DMS 273 (cell line): ENCODE measurements around the gene TRMT11.
"Not testable (repeated sequence)": the region's sequence is repeated elsewhere in the genome, so short reads cannot be mapped to it uniquely, and the experiment has no call there.

ENCODE experiments used
- DNase-seq: peaks from one replicate; lab custom pipeline; 2025; ENCODE audit not compliant: unreplicated experiment; lab: John Stamatoyannopoulos, UW

TRMT11 gene

DNA sequence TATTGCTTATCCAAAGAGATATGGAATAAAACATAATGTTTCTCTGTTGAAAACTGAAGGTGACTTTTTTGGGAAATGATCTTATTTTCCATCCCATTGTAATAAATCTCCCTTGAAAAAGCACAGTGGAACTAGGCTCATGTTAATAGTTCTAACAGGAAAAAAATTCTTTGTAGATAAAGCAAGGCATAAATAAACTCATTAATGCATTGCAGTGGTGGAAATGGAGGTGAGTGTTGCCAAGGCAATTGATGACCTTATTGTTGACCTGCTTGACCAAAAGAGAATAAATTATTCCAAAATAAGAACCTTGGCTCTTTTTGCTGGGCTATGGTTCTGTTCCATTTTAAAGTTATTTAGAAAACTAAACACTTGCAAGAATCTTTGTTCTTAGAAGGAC lies 55.2 kb downstream of the TRMT11 start:
- DNase-seq = no peak

DNA sequence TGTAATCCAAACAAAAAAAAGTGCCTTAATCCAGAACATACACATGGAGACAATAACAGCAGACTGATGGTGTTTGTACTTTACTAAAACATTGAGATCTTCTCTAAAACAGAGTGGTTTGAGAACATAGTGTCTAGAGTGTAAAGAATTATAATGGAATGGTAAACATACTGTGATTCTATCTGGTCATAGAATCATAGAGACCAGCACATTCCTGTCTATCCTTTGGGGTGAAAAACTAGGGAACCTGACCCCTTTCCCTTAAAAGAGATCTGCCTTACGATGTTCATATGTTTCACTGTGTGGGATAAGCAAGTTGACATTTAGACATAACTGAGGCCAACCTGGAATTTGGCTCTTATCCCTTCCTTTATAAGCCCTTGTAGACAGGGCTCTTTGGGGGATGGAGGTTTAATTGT lies 55.7 kb downstream of the TRMT11 start:
- no peak for DNase-seq

DNA sequence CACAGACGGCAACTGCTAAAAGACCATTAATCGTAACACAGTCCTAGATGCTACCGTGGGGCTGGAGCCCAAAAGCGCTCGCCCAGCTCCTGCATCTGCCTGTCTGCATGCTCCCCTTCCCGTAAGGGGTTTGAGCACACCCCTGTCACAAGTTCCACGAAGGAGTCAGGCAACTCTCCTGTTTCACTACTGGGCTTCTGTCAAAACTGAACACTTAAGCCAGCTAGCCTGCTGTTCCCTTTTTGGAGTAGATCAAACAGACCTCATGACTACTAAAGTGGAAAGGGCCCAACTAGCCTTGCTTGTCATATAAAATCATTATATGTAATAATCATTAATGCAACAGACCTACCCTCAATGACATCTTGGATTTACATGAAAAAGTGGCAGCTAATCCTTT lies 61.3 kb downstream of the TRMT11 start:
- DNase-seq = no peak

DNA sequence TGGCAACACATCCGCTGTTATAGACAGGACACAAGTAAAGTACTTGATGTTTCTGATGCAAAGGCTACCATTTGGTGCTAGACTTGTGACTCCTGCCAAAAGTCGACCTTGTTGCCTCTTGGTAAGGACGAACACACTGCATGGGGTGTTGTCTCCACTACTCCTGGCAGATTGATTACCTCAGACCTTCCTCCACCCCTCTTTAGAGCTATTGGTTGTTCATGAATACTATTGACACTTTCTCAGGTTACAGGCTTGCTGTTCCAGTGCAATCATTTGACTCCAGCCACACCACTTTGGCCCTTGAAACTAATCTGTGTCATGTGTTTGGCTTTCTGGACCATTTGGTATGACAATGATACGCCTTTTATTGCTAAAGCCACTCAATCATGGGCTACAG lies 62.3 kb downstream of the TRMT11 start:
- no peak for DNase-seq

DNA sequence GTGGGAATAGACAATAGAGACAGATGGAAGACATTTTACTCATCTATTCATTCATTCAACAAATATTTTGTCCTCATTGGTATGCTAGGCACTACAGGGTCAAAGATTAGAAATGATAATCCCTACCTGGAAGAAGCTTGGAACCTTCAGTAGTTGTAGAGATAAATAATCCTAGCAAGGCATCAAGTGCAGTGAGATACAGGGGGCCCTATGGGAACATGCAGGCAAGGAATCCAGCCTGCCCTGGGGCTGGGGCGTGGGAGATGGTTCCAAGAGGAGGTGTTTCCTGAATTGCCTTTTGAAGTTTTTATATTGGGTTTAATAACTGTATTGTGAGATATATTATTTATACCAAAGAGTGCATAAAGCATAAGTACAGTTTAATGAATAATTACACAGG lies 64.5 kb downstream of the TRMT11 start:
- no peak for DNase-seq

DNA sequence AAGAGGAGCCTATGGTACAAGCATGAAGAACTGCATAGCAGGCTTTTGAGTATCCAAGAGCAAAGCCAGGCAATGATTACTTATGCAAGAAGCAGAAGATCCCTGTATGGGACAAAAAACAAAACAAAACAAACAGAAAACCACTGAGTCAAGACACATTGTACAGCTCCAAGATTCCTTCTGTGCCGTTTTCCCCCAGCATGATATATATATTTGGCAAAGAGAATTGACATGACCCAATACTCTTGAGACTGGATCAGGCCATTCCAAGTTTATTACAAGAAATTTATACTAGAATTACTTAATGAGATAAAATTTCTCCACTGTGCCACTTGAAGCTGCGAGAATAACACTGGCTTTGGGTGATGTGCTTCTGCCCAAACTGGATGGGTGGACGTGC lies 65.5 kb downstream of the TRMT11 start:
- DNase-seq = no peak

DNA sequence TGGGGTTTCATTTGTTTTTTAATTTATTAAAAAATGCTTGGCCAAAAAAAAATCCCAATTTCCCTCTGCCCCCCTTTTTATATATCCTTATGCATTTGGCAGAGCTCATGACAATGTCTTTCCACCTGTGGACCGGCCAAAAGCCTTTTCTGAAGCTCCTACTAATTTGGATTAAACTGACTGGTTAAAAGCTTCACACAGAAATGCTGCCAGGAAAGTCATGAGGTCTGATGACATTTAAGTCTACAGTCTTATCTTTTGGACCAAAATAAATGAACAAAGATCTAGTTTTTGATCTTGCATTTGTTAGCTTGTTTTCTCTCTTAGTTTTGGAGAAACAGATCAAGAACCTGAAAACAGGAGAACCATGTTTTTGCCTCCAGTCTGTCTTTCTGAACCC lies 66.1 kb downstream of the TRMT11 start:
- DNase-seq = no peak

DNA sequence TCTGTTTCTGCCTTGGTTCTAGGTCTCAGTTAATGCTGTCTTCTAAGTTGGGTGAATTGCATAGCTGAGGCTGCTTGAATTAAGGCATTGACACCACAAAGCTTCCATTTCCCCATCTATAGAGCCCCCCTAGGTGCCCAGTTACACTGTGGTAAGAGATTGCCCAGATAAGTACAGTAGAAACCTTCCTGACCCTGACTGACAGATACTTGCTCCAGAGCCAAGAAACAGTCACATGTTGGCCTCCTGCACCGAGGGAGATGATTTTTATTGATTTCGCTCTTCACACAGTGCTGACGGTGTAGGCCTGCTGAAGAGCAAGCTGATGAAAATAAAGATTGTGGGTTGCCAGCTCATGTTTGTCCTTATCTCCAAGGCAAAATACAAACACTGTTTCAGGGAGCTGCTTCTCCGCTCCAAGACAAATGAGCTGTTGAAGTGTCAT lies 67.9 kb downstream of the TRMT11 start:
- no peak for DNase-seq

DNA sequence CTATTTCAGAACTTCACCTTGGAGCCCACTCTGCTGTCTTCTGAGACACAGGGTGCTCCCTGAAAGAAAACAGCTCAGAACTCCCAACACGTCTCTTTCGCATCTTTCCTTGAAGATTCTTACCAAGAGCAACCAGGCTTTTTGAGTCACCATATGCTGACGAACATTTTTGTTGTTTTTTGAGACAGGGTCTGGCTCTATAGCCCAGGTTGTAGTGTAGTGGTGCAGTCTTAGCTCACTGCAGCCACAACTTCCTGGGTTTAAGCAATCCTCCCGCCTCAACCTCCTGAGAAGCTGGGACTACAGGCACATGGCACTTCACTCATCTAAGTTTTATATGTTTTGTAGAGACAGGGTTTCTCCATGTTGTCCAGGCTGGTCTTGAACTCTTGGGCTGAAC lies 68.5 kb downstream of the TRMT11 start:
- DNase-seq = no peak

DNA sequence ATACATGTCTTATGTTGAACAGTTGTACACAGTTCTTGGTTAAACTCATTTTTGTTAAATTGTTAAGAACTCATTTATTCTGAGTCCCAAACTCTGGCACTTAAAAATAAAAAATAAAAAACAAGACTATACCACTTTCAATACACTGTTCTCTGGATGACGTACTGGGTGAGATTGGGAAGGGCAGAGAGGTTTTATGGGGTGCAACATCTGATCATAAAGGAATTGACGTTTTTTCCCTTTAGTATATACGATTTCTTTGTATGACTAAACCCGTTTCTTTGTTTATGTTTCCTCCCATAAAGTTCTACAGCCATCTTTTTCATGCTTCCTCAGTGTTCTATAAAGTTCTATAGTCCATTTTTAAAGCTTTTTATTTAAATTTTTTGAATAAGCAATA lies 69.1 kb downstream of the TRMT11 start:
- no peak for DNase-seq

DNA sequence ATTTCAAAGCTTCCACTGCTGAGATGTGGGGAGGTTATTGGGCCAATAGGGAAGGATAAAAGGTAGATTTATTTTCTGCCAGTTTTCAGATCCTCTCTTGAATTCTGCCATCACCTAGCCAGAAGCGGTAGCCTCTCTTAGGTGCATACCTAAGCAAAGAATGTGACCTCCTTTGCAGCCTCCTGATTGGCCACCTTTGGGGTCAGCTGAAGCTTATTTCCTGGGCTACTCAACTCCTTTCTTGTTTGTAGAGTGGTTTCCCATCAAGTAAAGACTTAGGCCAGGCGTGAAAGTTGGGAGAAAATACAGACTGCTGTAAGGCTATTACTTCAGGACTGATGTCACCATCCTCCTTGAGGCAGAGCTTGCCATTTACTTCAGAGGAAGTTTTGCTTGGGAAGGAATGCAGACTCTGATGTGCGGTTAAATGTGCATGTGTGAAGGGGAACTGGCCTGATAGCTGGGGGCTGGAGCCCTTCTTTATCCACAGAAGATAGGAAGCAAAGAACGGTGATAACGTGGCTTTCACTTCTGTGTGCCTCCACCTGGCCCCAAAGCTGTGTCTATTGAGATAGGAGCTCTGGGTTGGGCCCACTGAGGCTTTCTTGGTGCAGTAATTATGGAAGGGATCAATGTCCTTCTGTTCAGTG lies 70.1 kb downstream of the TRMT11 start:
- DNase-seq = no peak

DNA sequence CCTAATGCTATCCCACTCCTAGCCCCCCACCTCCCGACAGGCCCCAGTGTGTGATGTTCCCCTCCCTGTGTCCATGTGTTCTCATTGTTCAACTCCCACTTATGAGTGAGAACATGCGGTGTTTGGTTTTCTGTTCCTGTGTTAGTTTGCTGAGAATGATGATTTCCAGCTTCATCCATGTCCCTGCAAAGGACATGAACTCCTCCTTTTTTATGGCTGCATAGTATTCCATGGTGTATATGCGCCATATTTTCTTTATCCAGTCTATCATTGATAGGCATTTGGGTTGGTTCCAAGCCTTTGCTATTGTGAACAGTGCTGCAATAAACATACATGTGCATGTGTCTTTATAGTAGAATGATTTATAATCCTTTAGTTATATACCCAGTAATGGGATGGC lies 71.7 kb downstream of the TRMT11 start:
- DNase-seq = not testable (repeated sequence)

DNA sequence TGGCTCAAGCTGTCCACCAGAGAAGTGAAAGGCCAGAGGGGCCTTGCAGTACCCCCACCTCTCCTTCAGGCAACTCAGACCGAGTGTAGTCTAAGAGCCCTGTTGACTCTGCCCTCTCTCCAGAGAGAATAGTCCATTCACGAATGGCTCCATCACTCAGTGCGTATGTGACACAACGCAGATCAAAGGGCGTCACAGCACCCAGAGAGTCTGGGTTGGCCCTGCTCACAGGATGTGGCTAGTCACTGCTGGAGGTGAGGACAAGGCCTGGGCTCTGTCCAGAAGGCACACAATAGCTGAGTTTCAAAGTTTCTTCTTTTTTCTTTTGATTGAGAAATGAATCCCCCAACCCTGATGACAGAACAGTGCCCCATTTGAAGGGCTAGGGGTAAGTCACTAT lies 74.1 kb downstream of the TRMT11 start:
- no peak for DNase-seq

DNA sequence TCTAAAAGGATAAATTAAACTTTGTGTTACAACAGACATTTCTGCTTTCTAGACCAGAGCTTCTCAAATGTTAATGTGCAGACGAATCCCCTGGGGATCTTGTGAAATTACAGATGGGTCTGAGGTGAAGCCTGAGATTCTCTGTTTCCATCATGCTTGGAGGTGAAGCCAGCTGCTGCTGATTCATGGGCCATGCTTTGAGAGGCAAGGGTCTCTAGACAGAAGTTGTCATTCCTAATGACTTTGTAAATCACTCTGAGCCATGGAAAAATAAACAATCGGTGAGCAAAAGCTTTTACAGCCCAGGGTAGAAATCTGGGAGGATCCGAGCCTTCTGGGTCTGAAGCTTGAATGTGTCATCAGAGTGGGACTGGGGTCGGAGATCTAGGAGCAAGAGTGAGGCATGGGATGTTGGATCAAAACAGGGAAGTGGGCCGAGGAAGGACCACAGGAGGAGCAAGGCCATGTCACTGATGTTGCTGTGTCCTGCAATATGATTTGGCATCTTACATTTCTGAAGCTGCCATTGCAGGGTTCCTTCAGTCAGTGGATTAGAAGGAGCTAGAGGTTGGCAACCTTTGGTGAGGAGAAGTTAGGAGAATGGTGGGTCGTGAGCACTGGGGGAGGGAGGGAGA lies 77.3 kb downstream of the TRMT11 start:
- DNase-seq = peak; percentile 67

DNA sequence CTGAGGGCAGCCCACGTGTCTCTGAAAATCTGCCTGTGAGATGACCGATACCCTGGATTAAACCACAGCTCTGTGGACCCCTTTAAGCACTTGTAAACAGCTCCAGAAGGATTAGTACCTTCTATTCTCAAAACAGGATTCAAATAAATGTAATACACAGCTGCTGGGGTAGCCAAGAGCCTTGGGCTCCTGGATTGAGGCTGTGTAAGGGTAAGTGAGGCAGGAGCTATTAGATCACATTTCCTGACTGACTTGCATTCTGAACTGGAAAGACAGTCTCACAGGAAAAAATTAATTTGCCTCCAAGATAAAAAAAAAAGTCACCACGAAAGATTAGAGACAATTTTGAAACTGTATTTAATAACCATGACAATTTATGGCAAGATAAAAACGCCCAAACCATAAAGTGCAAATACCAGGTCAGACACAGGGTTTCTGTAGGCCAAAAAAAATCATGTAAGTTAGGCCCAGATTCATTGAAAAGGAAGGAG lies 78.0 kb downstream of the TRMT11 start:
- no peak for DNase-seq

DNA sequence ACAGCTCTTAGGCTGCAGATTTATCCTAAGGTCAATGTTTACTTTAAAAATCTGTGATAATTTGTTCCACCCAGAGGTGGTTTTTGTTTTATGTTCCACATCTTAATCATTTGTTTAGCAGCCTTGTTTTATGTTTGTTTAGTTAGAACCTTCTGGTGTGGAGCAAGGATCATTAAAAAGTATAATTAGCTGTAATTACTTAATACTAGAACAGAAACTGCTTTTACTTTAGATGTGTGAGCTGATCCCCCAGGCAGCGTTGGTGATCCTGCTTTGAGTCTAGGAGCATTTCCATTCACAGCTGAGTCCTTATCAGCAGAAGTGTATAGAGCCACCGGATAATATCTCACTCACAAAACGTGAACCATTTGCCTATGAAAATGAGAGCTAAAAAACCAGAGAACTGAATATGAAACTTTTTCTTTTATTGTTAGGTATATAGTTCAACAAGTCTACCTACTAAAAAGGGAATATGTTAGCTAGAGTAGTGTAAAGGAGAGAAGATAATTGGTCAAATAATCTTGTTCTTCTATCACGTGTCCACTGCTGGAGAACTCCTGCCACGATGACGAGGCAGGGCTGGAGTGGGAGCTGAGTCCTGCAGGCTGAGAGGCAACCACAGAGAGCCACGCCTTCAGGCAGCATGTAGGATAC lies 78.5 kb downstream of the TRMT11 start:
- no peak for DNase-seq

DNA sequence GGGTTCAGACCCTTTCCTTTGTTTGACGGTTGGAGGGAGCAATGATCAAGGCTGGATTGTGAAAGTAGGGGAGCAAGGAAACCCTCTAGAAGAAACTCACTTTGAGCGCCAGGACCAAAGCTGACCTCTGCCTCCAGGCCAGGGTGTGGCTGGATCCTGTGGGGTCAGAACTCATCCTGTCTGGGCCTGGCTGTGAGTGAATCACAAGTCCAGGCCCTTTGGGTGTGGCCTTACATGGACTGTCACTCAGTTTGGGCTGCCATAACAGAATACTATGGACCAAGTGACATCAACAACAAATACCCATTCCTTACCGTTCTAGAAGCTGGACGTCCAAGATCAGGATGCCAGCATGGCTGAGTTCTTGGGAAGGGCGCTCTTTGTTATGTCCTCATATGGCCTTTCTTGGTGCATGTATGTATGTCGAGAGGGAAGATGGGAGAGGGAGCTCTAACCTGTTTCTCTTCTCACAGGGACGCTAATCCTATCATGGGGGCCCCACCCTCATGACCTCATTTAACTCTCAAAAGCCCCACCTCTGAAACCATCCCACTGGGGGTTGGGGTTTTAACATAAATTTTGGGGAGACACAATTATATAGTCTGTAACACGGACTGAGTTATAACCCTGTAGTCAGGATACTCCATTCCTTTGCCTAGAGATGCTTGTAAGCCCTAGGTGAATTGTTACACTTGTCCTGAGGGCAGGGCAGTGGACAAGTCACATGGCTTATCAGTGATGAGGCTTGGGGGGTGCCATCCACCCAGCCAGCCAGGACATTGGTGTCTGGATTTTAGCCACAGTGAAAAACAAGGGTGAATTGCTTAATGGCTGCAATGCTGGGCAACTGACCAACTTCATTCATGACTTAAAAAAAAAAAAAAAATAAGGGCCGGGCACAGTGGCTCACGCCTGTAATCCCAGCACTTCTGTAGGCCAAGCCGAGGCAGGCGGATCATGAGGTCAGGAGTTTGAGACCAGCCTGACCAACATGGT lies 80.0 kb downstream of the TRMT11 start:
- DNase-seq = no peak

DNA sequence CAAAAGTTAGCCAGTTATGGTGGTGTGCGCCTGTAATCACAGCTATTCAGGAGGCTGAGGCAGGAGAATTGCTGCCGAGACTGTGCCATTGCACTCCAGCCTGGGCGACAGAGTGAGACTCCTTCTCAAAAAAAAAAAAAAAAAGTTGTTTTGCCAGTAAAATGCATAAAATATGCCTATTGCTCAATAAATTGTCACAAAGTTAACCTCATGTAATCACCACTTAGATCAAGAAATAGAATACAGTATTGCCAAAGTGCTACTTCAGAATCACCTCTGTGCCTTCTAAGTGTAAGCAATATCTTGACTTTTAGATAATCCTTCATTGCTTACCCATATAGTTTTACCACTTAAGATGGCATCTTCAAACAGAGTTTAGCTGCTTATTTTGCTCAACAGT lies 80.7 kb downstream of the TRMT11 start:
- DNase-seq = no peak

DNA sequence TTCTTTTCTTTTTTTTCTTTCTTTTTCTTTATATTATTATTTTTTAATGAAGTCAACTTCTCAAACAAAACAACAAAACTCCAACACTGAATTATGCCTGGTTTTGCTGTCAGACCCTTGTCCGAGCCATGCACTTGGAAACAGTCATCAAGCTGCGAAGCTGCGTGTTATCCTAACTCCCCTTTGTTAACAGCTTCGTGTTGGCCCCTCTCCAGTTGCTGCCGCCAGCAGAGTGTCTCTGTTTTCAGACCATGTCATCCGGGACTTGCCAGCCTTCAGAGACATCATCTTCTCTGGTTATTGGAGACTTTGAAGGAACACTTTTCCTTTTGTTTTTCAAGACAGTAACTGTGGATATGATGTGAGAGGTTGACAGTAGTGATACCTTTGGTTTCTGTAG lies 83.1 kb downstream of the TRMT11 start:
- DNase-seq = no peak

DNA sequence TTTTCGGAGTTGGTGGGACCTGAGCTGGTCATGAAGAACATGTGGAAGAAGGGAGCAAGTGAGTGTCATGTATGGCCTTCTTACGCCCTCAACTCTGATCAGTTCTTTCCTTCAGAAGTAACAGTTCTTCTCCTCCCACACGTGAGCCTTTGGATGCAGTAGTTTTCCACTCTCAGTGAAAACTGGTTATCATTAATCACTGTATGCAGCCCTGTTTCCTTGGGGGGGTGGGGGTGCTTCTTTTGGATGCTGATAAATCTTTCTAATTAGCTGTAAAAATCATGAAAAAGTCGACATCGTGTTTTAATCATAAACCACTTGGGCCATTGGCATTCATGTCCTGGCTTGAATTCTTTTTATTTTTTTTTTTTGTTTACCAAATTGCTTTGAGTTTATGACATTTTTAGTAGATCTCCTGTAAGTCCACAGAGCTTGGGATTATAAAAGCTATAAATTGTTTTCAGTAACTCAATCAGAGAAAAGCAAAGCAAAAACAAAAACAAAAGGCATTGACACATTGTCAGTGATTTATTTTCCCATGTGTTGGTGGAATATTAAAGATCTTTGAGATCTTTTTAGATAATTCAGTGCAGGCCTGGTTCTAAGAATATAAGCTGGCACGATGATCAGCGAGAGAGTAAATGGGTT lies 84.8 kb downstream of the TRMT11 start:
- DNase-seq = no peak

DNA sequence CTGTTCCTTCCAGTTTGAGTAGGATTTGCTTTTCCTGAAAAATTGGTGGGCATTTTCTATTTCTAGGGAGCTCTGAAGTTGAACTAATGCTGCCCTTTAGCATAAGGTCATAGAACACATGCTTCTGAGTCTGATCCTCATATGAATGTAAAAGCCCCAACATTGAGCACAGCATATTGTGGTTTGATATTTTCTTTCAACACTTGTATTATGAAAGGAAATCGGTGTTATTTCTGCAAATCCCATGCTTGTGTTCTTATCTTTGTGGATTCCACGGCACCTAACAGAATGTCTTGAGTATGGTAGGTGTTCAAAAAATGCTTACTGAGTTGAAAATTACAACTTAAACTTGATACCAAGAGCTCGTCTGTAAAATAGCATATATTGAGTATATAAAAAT lies 85.8 kb downstream of the TRMT11 start:
- no peak for DNase-seq
